IMR-90 (cell line): ENCODE data around the gene ZNF554. TPM values are rescaled to one million over a fixed set of nuclear protein-coding genes. Genes with fewer than 3 reads are reported as not detected.

Source experiments
- ATAC-seq: fragments of 200-7000 bp; cut with Tn5 transposase; 2 replicates; pipeline ENCODE4 v1.9.1; 2020; ENCODE audit warnings: low read depth, mild to moderate bottlenecking, moderate library complexity
- BruUV-seq: library from RNA; stranded (reverse); fragments of 400-500 nt; replicated peaks from 2 replicates; lab custom pipeline; 2021; lab: Mats Ljungman, UMichigan
- CTCF ChIA-PET: fragments of 300-600 bp; formaldehyde crosslinking; extraction: SDS; loops from one replicate; lab custom pipeline; 2021; ENCODE audit warnings: antibody characterized with exemption; lab: Yijun Ruan, JAX
- POLR2A ChIA-PET: fragments of 300-600 bp; sonication (Branson Sonifier 250); formaldehyde crosslinking; loops from one replicate; lab custom pipeline; 2022; ENCODE audit warnings: antibody characterized with exemption; ENCODE audit not compliant: unreplicated experiment; lab: Charles Lee
- DNase-seq: peaks from one replicate; pipeline ENCODE4 v3.0.0; 2013
- H2AFZ ChIP-seq: replicated peaks from 2 replicates; pipeline ENCODE3; 2013; ENCODE audit warnings: low read length, mild to moderate bottlenecking; ENCODE audit not compliant: poor library complexity
- H2AK5ac ChIP-seq: 2 replicates; pipeline ENCODE4 v1.6.1; 2013; ENCODE audit warnings: low read depth, low read length, inconsistent platforms
- H2AK9ac ChIP-seq: replicated peaks from 2 replicates; pipeline ENCODE3; 2013; ENCODE audit warnings: mild to moderate bottlenecking, low read depth, low read length, moderate library complexity; ENCODE audit not compliant: poor library complexity
- H2BK120ac ChIP-seq: 2 replicates; pipeline ENCODE4 v1.6.1; 2013; ENCODE audit warnings: low read depth, low read length, inconsistent platforms
- H2BK15ac ChIP-seq: 3 replicates; pipeline ENCODE4 v1.6.1; 2013; ENCODE audit warnings: low read depth, low read length, inconsistent platforms
- H2BK20ac ChIP-seq: 2 replicates; pipeline ENCODE4 v1.6.1; 2013; ENCODE audit warnings: low read depth, mild to moderate bottlenecking, inconsistent platforms, low read length, moderate library complexity
- H2BK5ac ChIP-seq: 2 replicates; pipeline ENCODE4 v1.6.1; 2013; ENCODE audit warnings: mild to moderate bottlenecking, low read depth, low read length, inconsistent platforms; ENCODE audit not compliant: poor library complexity, severe bottlenecking
- H3K14ac ChIP-seq: replicated peaks from 2 replicates; pipeline ENCODE4 v1.6.1; 2013; ENCODE audit warnings: low read depth, low read length, inconsistent platforms
- H3K18ac ChIP-seq: 2 replicates; pipeline ENCODE4 v1.6.1; 2013; ENCODE audit warnings: low read depth, low read length, control low read depth
- H3K23ac ChIP-seq: 2 replicates; pipeline ENCODE4 v1.6.1; 2013; ENCODE audit warnings: low read depth, low read length, inconsistent platforms
- H3K27ac ChIP-seq: 2 replicates; pipeline ENCODE4 v1.5.1; 2013; ENCODE audit warnings: mild to moderate bottlenecking, control low read depth, low read length; ENCODE audit not compliant: insufficient read depth
- H3K27me3 ChIP-seq: 2 replicates; pipeline ENCODE4 v1.6.1; 2013; ENCODE audit warnings: low read length; ENCODE audit not compliant: control insufficient read depth, insufficient read depth
- H3K36me3 ChIP-seq: 2 replicates; pipeline ENCODE4 v1.6.1; 2013; ENCODE audit warnings: low read length, mixed read lengths; ENCODE audit not compliant: control insufficient read depth, insufficient read depth
- H3K4ac ChIP-seq: 2 replicates; pipeline ENCODE4 v1.6.1; 2013; ENCODE audit warnings: low read depth, low read length, inconsistent platforms
- H3K4me1 ChIP-seq: 2 replicates; pipeline ENCODE4 v1.6.1; 2013; ENCODE audit warnings: low read length, mixed read lengths; ENCODE audit not compliant: control insufficient read depth, insufficient read depth
- H3K4me2 ChIP-seq: 2 replicates; pipeline ENCODE4 v1.6.1; 2013; ENCODE audit warnings: low read depth, mild to moderate bottlenecking, control low read depth, low read length, moderate library complexity
- H3K4me3 ChIP-seq: 2 replicates; pipeline ENCODE4 v1.5.1; 2013; ENCODE audit warnings: low read depth, mild to moderate bottlenecking, control low read depth, low read length, moderate library complexity; ENCODE audit not compliant: insufficient read depth
- H3K56ac ChIP-seq: 2 replicates; pipeline ENCODE4 v1.6.1; 2013; ENCODE audit warnings: low read length, inconsistent platforms; ENCODE audit not compliant: insufficient read depth; ENCODE audit errors: extremely low read depth
- H3K79me1 ChIP-seq, 2 experiments: 2 replicates each; pipeline ENCODE4 v1.6.1; 2013; ENCODE audit warnings: low read length in 2 of 2, inconsistent platforms in 1 of 2, low read depth in 1 of 2
- H3K9ac ChIP-seq: 2 replicates; pipeline ENCODE4 v1.6.1; 2013; ENCODE audit warnings: low read depth, low read length, control low read depth
- H3K9me1 ChIP-seq: 2 replicates; pipeline ENCODE4 v1.6.1; 2013; ENCODE audit warnings: low read length, inconsistent platforms; ENCODE audit not compliant: insufficient read depth
- H3K9me3 ChIP-seq: 2 replicates; pipeline ENCODE4 v1.6.1; 2013; ENCODE audit warnings: low read length; ENCODE audit not compliant: control insufficient read depth, insufficient read depth
- H4K20me1 ChIP-seq: 2 replicates; pipeline ENCODE4 v1.6.1; 2013; ENCODE audit warnings: low read length, inconsistent platforms; ENCODE audit not compliant: insufficient read depth
- H4K5ac ChIP-seq: 2 replicates; pipeline ENCODE4 v1.6.1; 2013; ENCODE audit warnings: mild to moderate bottlenecking, low read depth, low read length, control low read depth
- H4K8ac ChIP-seq, 2 experiments: 2 replicates each; pipeline ENCODE4 v1.6.1; 2013; ENCODE audit warnings: low read depth in 2 of 2, low read length in 2 of 2, control low read depth in 1 of 2, inconsistent platforms in 1 of 2
- H4K91ac ChIP-seq: 2 replicates; pipeline ENCODE4 v1.6.1; 2013; ENCODE audit warnings: low read depth, low read length, inconsistent platforms; ENCODE audit not compliant: insufficient read depth
- CEBPB ChIP-seq: IDR thresholded peaks from 2 replicates; pipeline ENCODE4 v1.6.1; 2012; ENCODE audit warnings: low read depth, low read length, improper control_type of control experiment
- CHD1 ChIP-seq: IDR thresholded peaks from 2 replicates; pipeline ENCODE4 v1.6.1; 2012; ENCODE audit warnings: low read depth, low read length, improper control_type of control experiment
- MAFK ChIP-seq: IDR thresholded peaks from 2 replicates; pipeline ENCODE4 v1.6.1; 2012; ENCODE audit warnings: low read depth, low read length, improper control_type of control experiment
- MAZ ChIP-seq: IDR thresholded peaks from 2 replicates; pipeline ENCODE4 v1.6.1; 2012; ENCODE audit warnings: low read depth, mild to moderate bottlenecking, low read length, improper control_type of control experiment, moderate library complexity, borderline replicate concordance
- NFE2L2 ChIP-seq: fragments of 150-350 bp; IDR thresholded peaks from 2 replicates; pipeline ENCODE4 v1.6.1; 2016; ENCODE audit warnings: low read depth, mild to moderate bottlenecking, low read length
- POLR2A ChIP-seq: IDR thresholded peaks from 2 replicates; pipeline ENCODE4 v1.6.1; 2012; ENCODE audit warnings: mild to moderate bottlenecking, low read depth, low read length
- RAD21 ChIP-seq: IDR thresholded peaks from 2 replicates; pipeline ENCODE4 v1.6.1; 2012; ENCODE audit warnings: low read length, improper control_type of control experiment
- RCOR1 ChIP-seq: IDR thresholded peaks from 2 replicates; pipeline ENCODE4 v1.6.1; 2012; ENCODE audit warnings: mild to moderate bottlenecking, low read length, improper control_type of control experiment; ENCODE audit not compliant: insufficient replicate concordance
- RFX5 ChIP-seq: IDR thresholded peaks from 2 replicates; pipeline ENCODE4 v1.8.0; 2012; ENCODE audit warnings: low read depth, mild to moderate bottlenecking, low read length, moderate library complexity
- SMC3 ChIP-seq: fragments of 150-350 bp; IDR thresholded peaks from 2 replicates; pipeline ENCODE4 v1.6.1; 2016; ENCODE audit warnings: low read depth, mild to moderate bottlenecking, antibody characterized with exemption, low read length, moderate library complexity
- WGBS, 2 experiments: methylation state at CpG; one replicate each; pipeline versions ENCODE4 v1.1.5 to v1.1.7; 2013; ENCODE audit warnings: missing lambda C conversion rate in 2 of 2; ENCODE audit not compliant: insufficient read length in 1 of 2; ENCODE audit errors: extremely low coverage in 2 of 2; 5-methylcytosine and 5-hydroxymethylcytosine counted together
- dilution Hi-C: fragments of 300-500 bp; cut with HindIII; formaldehyde crosslinking; loops from one replicate; pipeline ENCODE4 v1.14.3; 2018; ENCODE audit warnings: low sequenced_read_pairs; ENCODE audit not compliant: unreplicated experiment
- in situ Hi-C: fragments of 300-500 bp; cut with MboI; formaldehyde crosslinking; loops from 3 replicates; pipeline ENCODE4 v1.14.3; 2019; ENCODE audit warnings: low sequenced_read_pairs, inconsistent platforms, mixed read lengths
- intact Hi-C: fragments of 100-400 bp; cut with micrococcal nuclease; formaldehyde crosslinking; loops from 2 replicates; pipeline ENCODE4 v1.10.0; 2022
- polyA plus RNA-seq, 3 experiments: library from polyadenylated mRNA; depleted of rRNA; stranded (reverse); fragments of >200 nt; gene quantifications; 2 replicates each; pipeline ENCODE4 v1.2.3, GENCODE V29; 2012; ENCODE audit warnings: low replicate concordance in 1 of 3
- total RNA-seq: library from RNA; depleted of rRNA; stranded (reverse); fragments of >200 nt; gene quantifications from 2 replicates; pipeline ENCODE4 v1.2.3, GENCODE V29; 2012
- TF ChIP-seq, protein P1 (sequence below): conservative IDR thresholded peaks from 2 replicates; pipeline ENCODE4 v1.5.1; 2012; ENCODE audit warnings: mild to moderate bottlenecking, low read depth, low read length, improper control_type of control experiment
- TF ChIP-seq, protein P2 (sequence below): fragments of 150-350 bp; IDR thresholded peaks from 2 replicates; pipeline ENCODE4 v1.6.1; 2017; ENCODE audit warnings: mild to moderate bottlenecking, antibody characterized with exemption, low read length, low read depth

Gene ZNF554
- total and polyA plus RNA-seq, 2 of the 4 experiments (the other 2 are of a cell fraction) = 1.5 to 3.0 TPM

DNA sequence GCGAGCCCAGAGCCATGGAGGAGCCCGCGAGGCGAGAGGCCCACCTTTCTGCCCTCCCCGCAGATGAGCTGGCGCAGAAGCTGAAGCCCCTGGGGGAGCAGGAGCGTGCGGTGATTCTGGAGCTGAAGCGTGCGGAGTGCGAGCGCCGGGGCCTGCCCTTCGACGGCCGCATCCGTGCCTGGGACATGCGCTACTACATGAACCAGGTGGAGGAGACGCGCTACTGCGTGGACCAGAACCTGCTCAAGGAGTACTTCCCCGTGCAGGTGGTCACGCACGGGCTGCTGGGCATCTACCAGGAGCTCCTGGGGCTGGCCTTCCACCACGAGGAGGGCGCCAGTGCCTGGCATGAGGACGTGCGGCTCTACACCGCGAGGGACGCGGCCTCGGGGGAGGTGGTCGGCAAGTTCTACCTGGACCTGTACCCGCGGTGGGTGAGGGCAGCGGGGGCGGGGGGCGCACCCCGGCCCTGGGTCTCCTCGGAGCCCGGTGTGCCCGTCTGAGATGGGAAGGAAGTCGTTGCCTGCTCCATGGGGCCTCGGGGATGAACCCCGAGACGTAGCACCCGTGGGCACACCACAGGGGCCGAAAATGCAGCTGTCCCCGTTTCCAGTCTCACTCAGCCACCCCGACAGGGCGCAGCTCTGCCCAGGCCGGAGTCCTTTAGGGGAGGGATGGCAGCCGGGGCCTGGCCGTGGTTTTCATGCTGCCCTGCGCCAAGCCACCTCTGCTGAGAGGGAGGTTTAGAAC is 12.1 kb upstream of the ZNF554 start:
- BruUV-seq = no TSS peak
- H3K4me1 ChIP-seq = no peaks in the 10 kb centered on the region
- peaks cover 3% of the 10 kb centered on the region; the same call in 1 of the 2 replicates for H4K20me1 ChIP-seq
- no peaks in the 10 kb centered on the region for H3K9me3 ChIP-seq
- no peak overlapping the region for H4K8ac ChIP-seq
- no peak overlapping the region for H2BK20ac ChIP-seq
- no peak overlapping the region for H3K14ac ChIP-seq
- H3K18ac ChIP-seq = no peak overlapping the region
- H2AK5ac ChIP-seq = no peak overlapping the region
- no peak overlapping the region for H3K27ac ChIP-seq
- in situ Hi-C loops = no loop called here
- DNase-seq (no peak), ATAC-seq (no peak)
- no peak overlapping the region for H2BK15ac ChIP-seq
- no peak overlapping the region for H3K4ac ChIP-seq
- H2AK9ac ChIP-seq = peak overlapping the region; percentile 72
- WGBS, 2 experiments = 97% methylated on average over 20 of the region's 56 CpGs; no CpG with 5 or more reads in 1 of the 2 experiments
- H3K79me1 ChIP-seq = peaks cover 0 to 5% of the 10 kb centered on the region in 2 experiments; a peak in 1 of 4 replicates
- ChIA-PET CTCF (no interaction called here), POLR2A (no interaction called here)
- TF ChIP-seq CHD1 (no peak), SMC3 (no peak), MAFK (no peak), NFE2L2 (no peak), RCOR1 (no peak), CEBPB (no peak), POLR2A (no peak), RAD21 (no peak), MAZ (no peak), RFX5 (no peak)
- TF ChIP-seq, protein P1, sequence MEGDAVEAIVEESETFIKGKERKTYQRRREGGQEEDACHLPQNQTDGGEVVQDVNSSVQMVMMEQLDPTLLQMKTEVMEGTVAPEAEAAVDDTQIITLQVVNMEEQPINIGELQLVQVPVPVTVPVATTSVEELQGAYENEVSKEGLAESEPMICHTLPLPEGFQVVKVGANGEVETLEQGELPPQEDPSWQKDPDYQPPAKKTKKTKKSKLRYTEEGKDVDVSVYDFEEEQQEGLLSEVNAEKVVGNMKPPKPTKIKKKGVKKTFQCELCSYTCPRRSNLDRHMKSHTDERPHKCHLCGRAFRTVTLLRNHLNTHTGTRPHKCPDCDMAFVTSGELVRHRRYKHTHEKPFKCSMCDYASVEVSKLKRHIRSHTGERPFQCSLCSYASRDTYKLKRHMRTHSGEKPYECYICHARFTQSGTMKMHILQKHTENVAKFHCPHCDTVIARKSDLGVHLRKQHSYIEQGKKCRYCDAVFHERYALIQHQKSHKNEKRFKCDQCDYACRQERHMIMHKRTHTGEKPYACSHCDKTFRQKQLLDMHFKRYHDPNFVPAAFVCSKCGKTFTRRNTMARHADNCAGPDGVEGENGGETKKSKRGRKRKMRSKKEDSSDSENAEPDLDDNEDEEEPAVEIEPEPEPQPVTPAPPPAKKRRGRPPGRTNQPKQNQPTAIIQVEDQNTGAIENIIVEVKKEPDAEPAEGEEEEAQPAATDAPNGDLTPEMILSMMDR = no peak
- TF ChIP-seq, protein P2, sequence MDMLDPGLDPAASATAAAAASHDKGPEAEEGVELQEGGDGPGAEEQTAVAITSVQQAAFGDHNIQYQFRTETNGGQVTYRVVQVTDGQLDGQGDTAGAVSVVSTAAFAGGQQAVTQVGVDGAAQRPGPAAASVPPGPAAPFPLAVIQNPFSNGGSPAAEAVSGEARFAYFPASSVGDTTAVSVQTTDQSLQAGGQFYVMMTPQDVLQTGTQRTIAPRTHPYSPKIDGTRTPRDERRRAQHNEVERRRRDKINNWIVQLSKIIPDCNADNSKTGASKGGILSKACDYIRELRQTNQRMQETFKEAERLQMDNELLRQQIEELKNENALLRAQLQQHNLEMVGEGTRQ = no peak
- peaks cover 50% of the 10 kb centered on the region for H3K36me3 ChIP-seq
- no peak overlapping the region for H3K4me2 ChIP-seq
- intact Hi-C loops = no loop called here
- H2BK120ac ChIP-seq = no peak overlapping the region
- H3K23ac ChIP-seq = no peak overlapping the region
- no peak overlapping the region for H4K5ac ChIP-seq
- H3K56ac ChIP-seq = no peak overlapping the region
- no peaks in the 10 kb centered on the region for H3K27me3 ChIP-seq
- dilution Hi-C loops = no loop called here
- no peaks in the 10 kb centered on the region for H3K9me1 ChIP-seq
- no peak overlapping the region for H3K4me3 ChIP-seq
- no peak overlapping the region for H3K9ac ChIP-seq
- H2BK5ac ChIP-seq = no peak overlapping the region
- no peak overlapping the region for H4K91ac ChIP-seq
- H2AFZ ChIP-seq = no peak overlapping the region
